ENCODE results near the gene SETBP1. TPM values are rescaled to one million over a fixed set of nuclear protein-coding genes. Genes with fewer than 3 reads are reported as not detected.

Gene SETBP1
- total RNA-seq, 1 donor from 2014 or later, result 34.4 TPM

DNA sequence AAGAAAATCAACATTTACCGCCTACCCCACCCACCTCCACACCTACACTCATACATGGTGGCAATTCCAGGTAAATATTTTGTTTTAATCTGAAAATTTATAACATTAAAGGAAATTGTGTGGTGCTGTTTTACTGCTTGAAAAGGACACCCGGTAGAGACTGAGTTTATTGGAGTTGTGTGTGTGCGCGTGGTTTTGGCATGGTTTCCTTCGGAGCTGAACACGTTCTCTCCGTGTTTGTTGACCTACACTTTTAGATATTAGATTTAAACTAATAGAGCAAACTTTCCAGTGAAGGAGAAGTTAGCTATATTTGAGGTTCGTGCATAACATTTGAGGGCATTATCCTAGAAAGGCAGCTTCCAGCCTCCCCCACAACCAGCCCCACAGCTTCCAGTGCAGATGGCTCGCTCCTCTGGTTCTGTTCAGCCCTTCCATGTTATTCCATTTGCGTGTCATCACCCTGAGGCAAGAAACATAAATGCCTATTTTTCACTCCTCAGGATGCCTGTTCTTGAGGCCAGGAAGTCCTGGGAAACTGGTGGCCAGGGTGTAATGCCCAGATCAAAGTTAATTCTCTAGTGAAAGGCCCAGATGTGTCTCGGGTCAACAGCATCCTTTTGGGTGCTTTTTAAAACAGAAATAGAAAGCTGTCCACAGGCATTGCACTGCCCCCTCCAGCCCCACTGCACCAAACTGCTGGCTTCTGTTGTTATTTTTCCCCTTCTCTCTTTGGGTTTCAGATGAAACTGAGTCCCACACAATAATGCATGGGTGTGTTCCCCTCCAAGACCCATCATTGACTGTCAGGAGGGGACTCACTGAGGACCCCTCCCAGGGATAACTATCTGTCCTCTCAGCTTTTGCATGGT is 190.2 kb downstream of the SETBP1 start:
- DNase-seq (ENCODE audit: low spot score), result no peak

DNA sequence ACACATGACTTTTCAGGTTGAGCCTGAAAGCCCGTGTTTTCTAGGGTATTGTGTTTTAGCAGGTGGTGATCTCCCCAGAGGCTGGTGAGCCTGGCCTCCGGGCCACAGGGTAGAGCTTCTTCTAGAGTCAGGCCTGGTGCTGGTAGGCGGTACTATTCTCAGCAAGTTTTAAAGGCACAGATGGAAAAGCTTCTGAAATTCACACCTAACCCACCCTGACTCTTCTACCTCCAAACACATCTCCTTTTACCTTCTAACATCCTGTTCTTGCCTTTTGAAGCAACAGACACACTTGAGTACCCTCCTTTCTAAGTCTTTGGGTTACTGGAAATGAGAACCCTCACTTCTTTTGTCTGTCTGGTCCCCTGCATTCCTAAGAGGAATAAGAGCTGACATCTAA is 191.1 kb downstream of the SETBP1 start:
- no peak for DNase-seq (ENCODE audit: low spot score)

DNA sequence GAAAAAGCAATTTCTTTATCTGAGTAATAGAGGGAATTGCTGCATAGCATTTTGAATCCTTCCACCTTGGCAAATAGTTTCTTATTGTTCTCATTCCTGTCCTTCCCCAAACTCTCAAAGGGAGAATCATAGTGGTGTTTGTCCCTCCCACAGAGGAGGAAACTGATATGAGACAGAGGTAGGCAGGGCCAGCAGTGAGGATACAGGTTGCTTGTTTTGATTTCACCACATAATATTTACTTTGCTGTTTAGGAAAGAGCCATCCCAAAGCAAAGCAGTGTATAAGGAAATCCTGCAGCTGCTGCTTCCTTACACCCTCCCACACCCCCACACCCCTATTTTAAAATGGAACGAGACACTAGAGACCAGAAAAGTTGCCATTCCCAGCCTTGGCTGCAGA is 195.3 kb downstream of the SETBP1 start:
- DNase-seq (ENCODE audit: low spot score), result no peak

DNA sequence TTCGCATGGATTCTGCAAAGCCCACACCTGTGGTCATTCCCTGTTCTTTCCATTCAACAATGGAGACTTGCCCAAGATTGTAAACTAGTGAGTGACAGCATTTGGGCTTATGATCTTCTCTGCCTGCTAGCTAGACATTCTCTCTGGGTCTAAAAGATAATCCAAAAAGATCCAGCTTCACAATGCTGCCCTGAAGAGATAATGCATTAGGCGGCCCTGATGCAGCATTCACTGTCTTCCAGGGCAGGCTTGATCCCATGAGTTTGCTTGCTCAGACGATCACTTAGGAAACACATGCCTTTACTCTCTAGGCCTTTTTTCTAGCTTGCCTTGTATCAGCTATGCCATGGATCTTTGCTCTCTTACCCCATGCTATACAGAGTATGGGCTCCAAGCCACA is 196.1 kb downstream of the SETBP1 start:
- DNase-seq (ENCODE audit: low spot score), result no peak

DNA sequence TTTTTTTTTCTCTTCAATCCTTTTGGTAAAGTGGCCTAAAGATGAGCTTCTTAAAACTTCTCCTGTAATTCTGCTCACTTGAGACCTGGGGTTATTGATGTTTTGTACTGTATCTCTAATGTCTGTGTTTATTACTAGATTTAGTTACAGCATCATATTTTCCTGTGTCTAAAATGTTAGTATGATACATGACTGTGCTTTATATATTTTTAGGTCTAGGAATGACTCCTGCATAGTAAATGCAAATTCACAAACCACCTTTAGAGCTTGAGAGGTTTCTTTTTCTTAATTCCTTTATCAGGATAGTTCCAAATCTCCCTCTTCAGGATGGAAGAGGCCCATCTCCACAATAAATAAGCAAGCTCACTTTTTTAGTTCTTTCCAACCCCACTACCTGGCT is 197.6 kb downstream of the SETBP1 start:
- no peak for DNase-seq (ENCODE audit: low spot score)

DNA sequence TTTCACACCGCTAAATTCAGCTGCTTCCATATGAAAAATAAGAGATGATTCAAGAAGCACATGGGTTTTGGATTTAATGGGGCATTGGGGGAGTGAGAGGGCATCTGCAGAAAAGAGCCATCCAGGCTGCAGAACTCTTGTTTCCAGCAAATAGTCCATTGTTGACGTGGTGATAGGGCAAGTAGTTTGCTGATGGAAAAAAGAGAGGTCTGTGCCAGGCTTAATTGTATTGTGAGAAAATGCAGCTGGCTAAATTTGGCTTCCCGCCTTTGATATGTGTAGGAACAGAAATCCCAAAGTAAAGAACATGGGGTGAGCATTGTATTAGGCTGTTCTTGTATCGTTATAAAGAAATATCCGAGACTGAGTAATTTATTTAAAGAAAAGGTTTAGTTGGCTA is 199.5 kb downstream of the SETBP1 start:
- DNase-seq (ENCODE audit: low spot score), result no peak

DNA sequence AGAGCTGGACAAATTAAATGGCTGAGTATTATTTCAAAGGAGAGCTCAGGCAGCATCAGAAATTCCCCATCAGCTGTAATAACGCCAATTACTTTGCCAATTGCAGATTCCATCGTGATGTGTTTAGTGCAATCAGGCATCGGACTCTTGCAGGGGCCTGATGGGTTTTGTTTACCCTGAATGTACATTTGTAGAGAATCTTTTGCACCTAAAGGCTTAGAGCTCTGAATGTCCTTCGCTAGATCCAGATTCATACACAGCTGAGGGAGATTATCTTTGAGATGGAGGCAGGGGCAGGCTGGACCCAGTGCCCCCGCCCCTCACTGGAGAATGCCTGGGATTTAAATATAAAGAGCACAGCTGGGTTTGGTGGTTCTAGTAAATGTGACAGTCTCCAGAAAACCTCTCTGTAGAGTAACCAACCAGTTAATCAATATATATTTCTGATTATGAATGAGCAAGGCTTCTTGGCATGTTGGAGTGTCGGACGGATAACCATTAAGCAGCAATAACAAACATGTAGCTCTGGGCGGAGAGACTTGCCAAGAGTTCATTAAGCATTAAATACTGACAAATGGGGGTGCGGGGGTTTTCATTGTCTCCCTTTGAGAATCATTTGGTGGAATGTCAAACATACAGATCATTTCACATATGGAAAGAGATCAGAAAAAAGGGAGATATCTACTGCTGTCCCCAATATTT is 200.9 kb downstream of the SETBP1 start:
- peak; percentile 53 for DNase-seq (ENCODE audit: low spot score)

DNA sequence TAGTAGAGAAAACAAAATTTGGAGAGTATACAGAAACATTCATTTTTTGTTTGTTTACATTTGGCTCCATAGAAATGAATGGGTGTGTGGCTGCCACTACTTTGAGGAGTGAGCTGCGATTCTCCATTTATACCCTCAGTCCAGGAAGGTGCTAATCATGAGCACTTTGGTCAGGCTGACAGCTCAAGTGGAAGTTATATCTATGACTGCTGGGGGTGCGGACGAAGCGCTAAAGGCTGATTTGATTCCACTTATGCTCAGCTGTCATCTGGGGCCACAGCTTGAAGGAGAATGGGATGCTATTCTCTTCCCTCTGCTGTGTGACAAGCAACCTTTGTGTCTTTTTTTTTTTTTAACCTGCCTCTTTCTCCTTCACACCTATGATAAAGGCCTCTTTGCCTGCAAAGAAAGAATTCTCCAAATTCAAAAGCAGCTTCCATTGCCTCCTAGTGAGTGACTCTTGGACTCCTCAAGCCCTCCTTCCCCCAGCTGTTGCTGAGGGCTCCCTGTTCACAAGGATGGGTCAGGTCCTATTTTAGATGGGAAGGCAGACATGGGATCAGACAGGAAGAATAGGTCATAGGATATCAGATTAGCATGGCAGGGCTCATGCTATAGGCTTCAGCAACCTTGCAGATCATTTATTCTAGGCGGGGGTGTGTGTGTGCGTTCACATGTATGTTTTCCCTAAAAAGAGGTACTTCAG is 201.6 kb downstream of the SETBP1 start:
- DNase-seq (ENCODE audit: low spot score), result no peak

DNA sequence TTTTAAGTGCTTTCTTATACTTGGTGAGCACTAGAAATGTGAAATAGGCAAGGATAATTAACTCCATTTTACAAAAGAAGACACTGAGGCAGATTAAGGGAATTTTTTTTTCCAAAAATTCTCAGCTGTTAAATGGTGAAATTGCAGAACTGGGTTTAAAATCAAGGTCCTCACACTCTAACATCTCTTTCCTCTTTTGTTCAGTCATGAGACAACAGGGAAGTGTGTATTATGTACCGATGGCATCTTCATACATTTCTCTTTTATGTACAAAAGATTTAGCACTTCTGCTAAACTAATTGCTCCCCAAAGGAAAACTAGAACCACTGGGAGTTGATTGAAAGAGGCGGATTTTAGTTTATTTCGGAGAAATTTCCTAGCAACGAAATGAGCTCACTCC is 203.0 kb downstream of the SETBP1 start:
- DNase-seq (ENCODE audit: low spot score), result no peak

DNA sequence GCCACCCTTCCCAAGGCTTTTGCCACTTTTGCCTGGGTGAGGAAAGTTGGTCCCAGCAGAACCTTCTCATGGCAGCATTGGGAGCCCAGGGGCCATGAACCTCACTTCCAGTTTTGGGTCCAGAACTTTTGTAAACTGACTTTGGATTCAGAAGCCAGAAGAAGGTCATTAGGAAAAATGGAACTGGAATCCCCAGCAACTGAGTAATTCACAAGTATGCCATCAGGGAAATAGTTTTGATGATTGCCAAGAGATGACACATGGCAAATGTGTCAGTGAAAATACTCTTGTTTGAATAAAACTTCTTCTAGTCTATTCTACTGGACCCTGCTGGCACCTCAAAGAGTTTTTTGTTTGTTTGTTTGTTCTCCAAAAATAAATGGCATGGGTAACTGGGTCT is 203.7 kb downstream of the SETBP1 start:
- DNase-seq (ENCODE audit: low spot score), result no peak

DNA sequence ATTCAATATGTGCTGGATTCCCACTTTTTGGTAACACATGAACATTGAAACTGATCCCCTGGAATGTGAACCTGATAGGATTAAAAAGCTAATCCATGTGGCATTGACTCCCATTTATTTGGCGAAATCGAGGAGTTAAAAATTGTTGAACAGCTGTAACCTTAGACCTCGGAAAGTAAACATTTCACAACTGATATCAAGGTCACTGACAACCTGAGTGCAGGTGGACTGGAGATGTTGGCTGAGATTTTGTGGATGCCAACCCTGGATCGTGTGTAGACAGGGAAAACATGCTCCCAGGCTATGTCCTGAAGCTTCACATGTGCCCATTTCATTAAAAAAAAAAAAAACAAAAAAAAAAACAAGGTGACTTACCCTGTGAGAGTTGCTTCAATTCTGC is 204.8 kb downstream of the SETBP1 start:
- no peak for DNase-seq (ENCODE audit: low spot score)

DNA sequence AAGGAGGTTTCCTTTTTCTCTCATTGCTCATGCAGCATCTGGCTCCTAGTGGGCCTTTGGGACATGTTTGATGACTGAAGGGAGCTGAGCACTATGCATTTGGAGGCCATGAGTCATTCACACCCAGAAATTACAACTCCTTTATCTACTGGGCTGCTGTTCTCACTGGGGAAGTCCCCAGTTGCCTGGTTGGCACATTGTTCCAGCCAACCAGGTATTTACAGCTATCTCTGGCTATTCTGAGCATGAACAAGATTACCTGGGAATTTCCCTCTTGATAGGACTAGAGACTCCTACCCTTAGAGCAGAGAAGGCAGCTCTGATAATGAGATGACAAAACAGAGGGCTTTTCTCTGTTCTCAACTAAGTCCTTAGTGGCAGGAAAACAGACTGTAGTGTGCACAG is 206.5 kb downstream of the SETBP1 start:
- DNase-seq (ENCODE audit: low spot score), result no peak

DNA sequence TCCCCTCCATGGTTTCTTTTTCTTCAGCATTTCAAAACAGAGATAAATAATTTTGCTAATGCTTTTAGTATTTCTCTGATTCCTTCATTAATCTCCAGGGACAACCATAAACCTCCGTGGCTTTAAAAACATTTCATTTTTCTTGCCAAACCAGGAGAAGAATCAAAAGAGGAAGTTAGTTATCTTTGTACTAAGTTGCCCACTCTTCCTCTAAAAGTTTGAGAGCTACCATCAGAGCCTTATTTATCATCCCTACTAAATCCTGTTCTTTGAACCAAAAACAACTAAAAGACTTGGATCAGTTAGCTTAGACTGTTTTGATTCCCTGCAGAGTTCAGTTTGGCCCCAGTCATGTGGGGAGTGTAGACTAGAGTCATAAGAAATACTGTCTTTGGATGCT is 208.4 kb downstream of the SETBP1 start:
- DNase-seq (ENCODE audit: low spot score), result peak; percentile 93

DNA sequence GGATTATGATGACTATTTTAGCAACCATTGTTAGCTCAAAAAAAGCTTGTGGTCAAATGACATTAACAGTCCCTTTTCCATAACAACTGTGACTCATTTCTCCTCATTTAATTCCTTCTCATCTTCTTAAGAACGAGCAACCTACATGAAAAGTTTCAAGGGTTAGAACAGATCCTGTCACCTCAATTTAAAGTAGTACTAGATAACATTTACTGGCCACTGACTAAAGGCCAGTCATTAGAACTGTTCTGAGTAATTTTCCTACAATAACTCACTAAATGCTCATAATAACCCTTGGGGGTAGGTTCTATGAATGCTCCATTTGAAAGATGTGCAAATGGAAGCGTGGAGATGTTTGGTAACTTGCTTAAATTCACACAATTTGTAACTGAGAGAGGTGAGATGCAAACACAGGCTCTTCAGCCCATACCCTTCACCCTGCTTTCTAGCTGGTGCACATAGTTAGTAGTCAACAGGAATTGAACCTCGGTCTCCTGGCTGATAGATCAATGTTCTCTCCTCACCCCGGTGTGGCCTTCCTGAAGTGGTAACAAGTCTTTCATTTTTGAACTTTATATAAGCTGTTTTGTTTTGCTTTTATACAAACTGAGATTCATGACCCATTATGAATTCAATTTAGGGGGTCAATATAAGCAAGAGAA is 212.5 kb downstream of the SETBP1 start:
- DNase-seq (ENCODE audit: low spot score), result no peak

DNA sequence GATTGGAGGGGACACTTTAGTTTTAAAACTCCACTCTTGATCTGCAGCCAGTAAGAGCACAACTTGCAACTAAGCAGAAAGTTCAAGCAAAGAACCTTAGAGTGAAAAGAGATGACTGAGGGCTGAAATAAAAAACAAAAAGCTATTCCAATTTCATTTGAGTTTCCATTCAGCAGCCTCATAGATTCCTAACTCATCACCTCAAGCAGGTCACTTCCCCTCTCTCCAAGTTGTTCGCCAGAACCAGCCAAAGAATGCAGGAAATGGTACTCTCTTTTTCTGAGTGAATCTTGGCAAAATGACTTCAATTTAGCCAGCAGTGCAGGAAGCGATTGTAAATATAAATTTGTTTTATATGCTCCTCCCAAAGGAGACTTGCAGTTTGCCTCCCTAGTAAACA is 213.3 kb downstream of the SETBP1 start:
- DNase-seq (ENCODE audit: low spot score), result no peak

DNA sequence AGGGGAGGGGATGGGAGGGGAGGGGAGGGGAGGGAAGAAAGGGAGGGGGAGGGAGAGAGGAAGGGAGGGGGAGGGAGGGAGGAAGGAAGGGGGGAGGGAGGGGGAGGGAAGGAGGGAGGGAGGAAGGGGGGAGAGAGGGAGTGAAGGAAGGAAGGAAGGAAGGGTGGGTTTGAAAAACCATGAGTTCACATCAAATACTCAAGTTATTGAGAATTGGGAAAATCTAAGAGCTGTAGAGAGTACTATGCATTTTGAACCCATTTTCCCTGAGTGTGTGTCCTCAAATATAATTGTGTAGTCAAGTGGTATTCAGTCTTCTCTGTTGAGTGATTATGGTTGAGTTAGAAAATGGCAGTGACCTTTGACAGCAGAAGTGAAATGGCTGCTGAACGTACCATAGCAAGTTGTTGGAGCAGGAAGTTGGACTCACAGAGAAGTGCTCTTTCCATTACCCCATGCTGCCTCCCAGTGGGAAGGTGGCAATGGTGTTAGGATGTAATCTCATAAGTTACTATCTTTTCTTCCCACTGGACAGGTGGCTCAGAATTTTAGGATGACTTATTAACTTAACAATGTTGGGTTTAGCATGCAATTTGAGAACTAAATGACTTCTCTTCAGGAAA is 214.6 kb downstream of the SETBP1 start:
- DNase-seq (ENCODE audit: low spot score), result peak; percentile 17

DNA sequence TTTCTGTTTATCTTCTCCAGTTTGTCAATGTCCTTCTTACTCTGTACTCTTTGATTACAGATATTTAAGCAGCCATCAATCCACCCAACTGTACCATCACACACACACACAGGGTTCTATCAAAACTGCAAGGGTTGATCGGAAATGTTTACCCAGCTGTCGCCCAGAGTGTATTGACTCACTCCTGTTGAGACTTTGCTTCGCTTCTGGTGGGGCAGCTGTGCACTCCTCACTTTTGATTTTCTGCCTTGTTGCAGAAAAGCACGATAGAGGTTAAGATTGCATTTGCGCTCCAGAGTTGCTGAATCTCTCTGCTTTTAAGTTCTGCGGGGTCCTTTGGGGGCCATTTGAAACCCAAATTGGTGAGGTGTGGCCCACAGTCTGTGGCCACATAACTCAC is 216.2 kb downstream of the SETBP1 start:
- no peak for DNase-seq (ENCODE audit: low spot score)

DNA sequence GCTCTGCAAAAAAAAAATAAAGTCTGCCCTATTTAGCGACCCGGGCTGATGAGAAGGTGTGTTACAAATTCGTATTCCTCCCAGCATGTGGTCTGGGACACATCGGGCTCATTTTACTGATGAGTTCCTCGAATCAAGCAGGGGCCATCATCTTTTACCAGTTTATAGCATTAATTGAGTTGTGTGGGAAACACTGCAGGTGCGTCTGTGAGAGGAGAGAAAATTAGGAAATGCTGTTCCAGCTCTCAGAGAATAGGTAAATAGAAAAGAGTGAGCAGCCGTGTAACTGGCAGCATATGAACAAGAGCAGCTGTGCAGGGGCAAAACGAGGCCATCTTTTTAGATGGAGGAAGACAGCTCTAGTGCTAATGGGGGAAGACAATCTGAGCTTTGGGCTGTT is 216.7 kb downstream of the SETBP1 start:
- no peak for DNase-seq (ENCODE audit: low spot score)

DNA sequence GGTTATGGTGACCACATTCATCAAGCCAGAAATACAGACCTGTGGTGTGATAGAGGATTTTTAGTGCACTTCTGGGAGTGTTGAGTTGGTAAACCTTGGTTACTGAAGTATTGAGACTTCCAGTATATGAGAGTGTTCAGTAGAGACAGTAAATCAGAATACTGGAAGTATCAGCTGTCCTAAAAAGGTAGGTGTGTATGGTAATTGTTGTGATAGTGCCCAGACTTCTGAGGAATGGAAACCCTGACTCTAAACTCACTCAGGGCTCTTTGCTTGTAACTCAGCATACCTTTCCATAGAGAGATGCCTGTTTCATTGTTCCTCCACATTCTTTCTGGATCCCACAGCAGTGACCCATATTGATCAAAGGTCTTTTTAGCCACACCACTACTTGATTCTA is 217.1 kb downstream of the SETBP1 start:
- DNase-seq (ENCODE audit: low spot score), result no peak

DNA sequence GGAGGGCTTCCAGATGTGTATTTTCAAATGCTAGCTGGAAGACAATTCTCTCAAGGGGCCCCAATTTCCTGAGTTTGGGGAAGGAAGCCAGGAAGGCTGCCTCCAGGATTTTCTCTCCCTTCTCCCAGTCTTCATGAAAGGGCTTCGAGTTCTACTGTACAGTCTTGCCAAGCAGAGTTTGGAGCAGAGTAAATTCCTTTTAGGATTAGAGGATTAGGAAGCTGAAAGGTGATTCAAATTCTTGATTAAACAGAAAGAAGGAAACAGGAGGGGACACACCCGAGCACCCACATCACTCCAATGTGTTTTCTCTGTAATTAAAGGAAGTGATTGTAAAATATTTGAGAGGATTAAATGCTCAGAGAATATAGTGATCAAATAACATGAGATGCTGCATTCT is 217.8 kb downstream of the SETBP1 start:
- peak; percentile 32 for DNase-seq (ENCODE audit: low spot score)

DNA sequence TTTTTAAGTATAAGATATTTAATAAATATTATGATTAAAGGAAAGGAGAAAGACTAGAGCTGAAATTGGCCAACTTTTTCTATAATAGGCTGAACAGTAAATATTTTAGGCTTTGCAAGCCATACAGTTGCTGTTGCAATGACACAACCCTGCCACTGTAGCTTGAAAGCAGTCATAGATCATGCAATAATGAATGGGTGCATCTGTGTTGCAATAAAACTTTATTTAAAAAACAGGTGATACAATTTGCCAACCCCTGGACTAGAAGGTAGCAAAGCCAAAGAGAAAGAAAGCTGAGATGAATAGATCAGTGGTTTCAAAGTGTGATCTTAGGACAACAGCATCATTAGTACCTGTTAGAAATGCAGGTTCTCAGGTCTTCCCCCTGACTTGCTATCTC is 219.1 kb downstream of the SETBP1 start:
- no peak for DNase-seq (ENCODE audit: low spot score)

DNA sequence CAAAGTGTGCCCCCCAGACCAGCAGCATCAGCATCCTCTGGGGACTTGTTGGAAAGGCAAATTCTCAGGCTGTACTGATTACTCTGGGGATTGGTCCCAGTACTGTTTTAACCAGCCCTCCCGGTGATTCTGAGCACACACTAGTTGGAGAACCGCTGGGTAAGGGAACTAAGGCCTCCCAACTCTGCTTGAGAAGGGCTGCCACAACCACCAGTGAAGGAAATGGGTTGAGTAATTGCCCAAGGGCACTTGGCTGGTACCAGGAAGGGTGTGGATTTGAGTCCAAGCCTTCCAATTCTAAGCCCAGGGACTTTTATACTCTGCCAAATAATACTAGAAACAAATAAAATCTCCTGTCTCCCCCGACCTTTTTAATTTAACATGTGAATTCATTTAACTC is 219.9 kb downstream of the SETBP1 start:
- no peak for DNase-seq (ENCODE audit: low spot score)
